Mesenteric fat pad (tissue), 1 donor: ENCODE results near the gene NACC1. TPM values are rescaled to one million over a fixed set of nuclear protein-coding genes. Genes with fewer than 3 reads are reported as not detected.

Source experiments
- DNase-seq: peaks from one replicate; pipeline ENCODE4 v3.0.0-alpha.2; 2020; ENCODE audit warnings: low spot score
- long read RNA-seq: library from polyadenylated mRNA; unstranded; transcript quantifications from one replicate; pipeline ENCODE4 v2.0.0, GENCODE V29; 2020
- total RNA-seq: library from RNA; stranded (reverse); fragmentation: NEBNext Ultra II Directional; extraction: Animal tissue kit (Norgen Biotek cat#: 25700); gene quantifications from one replicate; pipeline ENCODE4 v1.2.1, GENCODE V29; 2021
- donor health status: DM: yes; HTN: yes; CAD: no.

Gene NACC1
- total RNA-seq: 45.2 TPM
- long read RNA-seq, partial matches to known transcripts: 0 of 7 reads
- long read RNA-seq, other reads (novel, unspliced or antisense): 7 of 7 reads

DNA sequence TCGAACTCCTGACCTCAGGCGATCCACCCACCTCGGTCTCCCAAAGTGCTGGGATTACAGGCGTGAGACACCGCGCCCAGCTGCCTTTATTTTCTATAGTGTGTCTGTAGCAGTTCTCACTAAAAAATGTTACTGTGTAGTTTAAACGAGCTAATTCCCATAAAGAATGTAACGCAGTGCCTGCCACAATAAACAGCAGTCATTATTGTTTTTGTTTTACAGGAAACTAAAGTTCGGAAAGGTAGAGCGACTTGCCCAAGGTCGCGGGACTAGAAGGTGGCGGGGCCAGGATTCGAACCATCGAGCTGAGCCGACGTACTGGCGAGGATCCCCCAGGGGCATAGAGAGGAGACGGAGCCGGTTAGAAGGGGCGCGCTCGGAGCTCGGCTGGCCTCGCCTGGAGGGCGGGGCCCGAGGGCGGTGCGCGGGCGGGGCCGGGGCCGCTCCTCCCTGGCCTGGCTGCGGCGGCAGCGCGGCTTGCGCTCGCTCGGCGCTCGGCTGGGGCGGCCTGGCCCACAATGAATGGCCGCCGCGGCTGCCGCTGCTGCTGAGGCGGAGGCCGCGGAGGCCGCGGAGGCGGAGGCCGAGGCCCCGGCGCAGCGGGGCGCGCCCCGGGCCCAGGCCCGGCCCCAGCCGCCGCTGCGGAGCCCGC is at the start of gene NACC1:
NACC1 (plus strand) TSS at position 493 of the 652 bp plus-strand sequence. CDS start 16,944 bp downstream, outside the sequence.
- DNase-seq: peak; percentile 96

DNA sequence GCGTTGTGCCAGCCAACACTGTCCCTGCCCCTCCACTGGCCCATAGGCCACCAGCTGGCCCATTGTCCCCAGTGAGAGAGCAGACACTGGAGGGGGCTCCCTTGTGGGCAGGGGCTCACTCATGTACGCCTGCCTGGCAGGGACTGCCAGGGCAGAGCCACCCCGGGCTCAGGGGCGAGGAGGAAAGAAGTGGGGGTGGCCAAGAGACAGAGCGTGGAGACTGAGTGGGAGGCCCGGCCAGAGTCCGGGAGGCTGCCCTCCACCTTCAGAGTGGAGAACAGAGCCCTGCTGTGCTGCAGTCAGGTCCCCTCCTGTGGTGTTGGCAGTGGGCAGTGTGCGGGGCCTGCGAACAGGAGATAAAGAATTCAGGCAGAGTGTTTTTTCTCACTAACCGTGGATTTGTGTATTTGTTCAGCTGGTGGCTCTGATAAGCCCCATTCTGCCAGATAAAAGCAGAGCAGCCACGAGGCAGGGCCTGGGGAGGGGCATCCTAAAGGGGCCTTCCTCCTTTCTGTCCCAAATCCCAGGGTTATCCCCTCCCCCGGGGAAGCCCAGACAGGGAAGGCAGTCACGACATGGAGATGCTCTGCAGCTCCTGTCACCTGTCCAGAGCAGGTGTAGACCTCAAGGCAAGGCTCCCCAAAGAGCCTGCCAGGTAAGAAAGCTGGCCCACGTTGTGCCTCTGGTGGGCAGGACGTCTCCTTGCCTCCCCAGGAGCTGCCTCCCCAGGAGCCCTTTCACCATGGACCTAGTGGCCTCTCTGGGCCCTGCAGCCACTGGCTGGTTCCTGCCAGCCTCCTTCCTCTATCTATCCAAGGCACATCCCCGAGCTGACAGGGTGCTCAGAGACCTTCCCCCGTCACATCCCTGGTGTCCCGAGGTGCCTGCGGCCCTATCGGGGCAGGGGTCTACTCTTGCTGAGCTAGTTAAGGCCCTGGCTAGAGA is 48.4 kb upstream of the NACC1 start:
- DNase-seq: no peak

DNA sequence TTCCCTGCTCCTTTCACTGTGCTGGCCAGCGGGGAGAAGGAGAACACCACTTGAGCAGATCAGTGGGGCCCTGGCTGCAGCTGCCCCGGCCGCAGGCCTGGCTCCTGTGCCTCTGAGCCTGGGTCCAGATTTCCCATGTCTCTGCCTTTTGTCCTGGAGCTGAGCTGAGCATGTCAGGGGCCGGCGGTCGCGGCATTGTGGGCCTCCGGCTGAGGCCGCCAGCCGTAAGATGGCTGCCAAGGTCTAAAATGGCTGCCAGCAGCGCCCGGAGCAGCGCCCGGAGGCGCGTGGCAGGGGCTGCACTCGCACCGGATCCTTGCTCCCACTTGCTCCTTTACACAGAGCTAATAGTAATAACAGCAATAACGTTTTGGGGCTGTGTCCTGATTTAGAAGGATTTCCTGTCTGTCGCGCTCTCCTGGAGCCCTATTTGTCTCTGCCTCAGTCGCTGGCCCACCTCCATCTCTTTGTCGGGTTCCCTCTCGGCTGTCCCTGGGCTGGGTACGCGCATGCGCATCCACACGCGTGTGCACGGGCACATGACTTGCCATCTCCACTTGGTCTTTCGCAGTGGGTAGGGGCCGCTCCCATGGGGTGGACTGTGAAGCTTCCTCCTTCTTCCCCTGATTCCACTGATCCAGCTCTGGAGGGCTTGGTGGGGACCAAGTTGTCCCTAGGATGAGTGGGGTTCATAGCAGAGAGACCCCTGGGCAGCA is 47.5 kb upstream of the NACC1 start:
- DNase-seq: no peak

- DNase-seq: no peak
Measured at GRCh38 chr19:13071444-13072187, 46.4 kb upstream of the NACC1 start.

- DNase-seq: no peak
Measured at GRCh38 chr19:13072188-13072908, 45.7 kb upstream of the NACC1 start.

- no peak for DNase-seq
Measured at GRCh38 chr19:13073263-13073662, 44.8 kb upstream of the NACC1 start.

DNA sequence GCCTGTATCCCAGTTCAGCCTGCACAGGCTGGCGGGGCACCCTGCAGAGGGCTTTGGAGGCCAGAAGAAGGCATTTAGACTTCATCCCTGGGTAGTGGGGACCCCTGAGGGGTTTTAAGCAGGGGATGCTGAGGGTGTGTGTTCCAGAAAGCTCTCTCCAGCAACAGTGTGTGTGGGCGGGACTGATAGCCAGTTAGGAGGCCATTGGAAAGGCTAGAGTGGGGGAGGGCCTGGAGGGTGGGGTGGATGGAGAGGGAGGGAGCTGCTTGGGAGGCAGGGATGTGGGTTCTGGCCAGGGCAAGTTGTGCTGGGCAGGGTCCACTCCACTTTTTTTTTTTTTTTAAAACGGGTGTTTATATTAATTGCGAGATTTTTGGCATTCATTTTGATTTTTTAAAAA is 43.7 kb upstream of the NACC1 start:
- no peak for DNase-seq

GRCh38 chr19:13076320-13076719 is 41.7 kb upstream of the NACC1 start:
- no peak for DNase-seq

DNA sequence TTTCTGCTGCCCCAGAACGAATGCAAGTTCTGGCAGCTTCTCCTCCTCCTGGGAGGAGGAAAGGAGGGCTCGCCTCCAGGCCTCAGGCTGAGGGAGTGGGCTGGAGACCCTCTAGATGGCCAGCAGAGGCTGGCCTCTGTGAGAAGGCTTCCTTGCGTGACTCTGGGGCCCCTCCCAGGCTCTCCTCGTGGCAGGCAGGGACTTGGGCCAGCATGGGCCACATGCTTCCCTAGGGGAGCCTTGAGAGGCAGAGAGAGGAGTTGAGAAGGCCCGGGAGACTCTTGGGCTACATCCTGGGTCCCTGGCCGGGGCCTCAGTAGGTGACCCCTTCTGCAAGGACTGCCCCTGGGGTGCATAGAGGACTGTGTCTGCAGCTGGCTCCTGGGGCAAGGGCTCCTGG is 41.3 kb upstream of the NACC1 start:
- DNase-seq: no peak

GRCh38 chr19:13077240-13077639 is 40.8 kb upstream of the NACC1 start:
- no peak for DNase-seq

DNA sequence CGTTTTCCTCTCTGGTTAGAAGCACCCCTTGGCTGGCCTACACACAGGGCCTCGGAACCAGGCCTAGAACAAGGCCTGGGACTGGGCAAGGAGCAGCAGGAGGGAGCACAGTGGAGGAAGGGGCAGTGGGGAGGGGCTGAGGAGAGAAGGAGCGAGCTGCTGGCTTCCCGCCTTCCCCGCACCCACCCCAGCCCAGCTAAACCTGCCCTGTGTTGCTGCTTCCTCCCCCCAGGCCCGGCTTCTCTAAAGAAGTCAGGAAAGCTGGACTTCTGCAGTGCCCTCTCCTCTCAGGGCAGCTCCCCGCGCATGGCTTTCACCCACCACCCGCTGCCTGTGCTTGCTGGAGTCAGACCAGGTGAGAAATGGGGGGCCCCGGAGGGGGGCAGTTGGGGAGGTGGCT is 39.7 kb upstream of the NACC1 start:
- no peak for DNase-seq

- DNase-seq: no peak
Measured at GRCh38 chr19:13078897-13079541, 39.0 kb upstream of the NACC1 start.

- no peak for DNase-seq
Measured at GRCh38 chr19:13079542-13079986, 38.5 kb upstream of the NACC1 start.

- DNase-seq: no peak
Measured at GRCh38 chr19:13082192-13083007, 35.7 kb upstream of the NACC1 start.

GRCh38 chr19:13083008-13083404 is 35.1 kb upstream of the NACC1 start:
- no peak for DNase-seq

GRCh38 chr19:13083627-13084026 is 34.4 kb upstream of the NACC1 start:
- DNase-seq: no peak

DNA sequence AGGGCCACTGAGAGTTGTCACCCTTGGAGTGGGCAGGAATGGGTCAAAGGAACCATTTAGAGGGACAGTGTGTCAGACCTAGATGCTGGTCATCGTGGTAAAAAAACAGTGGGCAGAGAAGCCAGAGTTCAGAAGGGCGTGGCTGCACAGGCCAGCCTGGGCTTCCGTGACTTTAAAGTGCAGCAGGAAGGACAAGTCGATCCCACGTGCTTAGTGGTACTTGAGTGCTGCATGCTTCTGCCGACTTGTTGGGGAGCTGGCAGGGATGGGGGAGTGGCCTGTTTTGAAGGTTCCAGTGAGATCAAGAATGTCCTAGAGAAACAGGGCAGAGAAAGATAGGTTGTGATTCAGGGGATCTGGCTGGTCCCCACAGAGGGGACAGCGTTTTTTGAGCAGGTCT is 32.4 kb upstream of the NACC1 start:
- DNase-seq: no peak

GRCh38 chr19:13086341-13086740 is 31.7 kb upstream of the NACC1 start:
- no peak for DNase-seq

GRCh38 chr19:13087295-13087694 is 30.8 kb upstream of the NACC1 start:
- no peak for DNase-seq
